GM21723 (cell line): Measurements from ENCODE around the gene FAM210B.
"Not testable (repeated sequence)": the region's sequence is repeated elsewhere in the genome, so short reads cannot be mapped to it uniquely, and the experiment has no call there.

Experiments
- ATAC-seq: cut with Tn5 transposase; IDR thresholded peaks from one replicate; pipeline ENCODE4 v1.9.1; 2021; ENCODE audit warnings: mild to moderate bottlenecking, moderate library complexity; ENCODE audit not compliant: unreplicated experiment

Gene FAM210B

GRCh38 chr20:56360133-56360907, 1.5 kb downstream of the FAM210B start:
- ATAC-seq, result no peak

DNA sequence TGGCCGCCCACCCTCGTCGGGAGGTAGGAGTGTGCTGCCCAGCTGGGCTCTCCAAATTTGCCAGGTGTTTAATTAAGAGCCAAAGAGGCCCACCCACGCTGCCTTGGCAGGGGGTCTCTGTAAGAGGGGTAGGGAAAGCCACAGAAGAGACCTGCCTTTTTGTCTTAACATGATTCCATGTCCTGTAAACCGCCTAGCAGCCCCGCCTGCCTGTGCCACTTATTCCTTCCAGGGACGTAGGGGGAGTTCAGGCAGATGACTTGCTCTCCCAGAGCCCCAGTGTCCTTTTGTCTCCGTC, 2.1 kb downstream of the FAM210B start:
- no peak for ATAC-seq

- no peak for ATAC-seq
Observed at GRCh38 chr20:56361900-56362299, 3.1 kb downstream of the FAM210B start.

GRCh38 chr20:56362833-56363413, 4.1 kb downstream of the FAM210B start:
- ATAC-seq, result no peak

DNA sequence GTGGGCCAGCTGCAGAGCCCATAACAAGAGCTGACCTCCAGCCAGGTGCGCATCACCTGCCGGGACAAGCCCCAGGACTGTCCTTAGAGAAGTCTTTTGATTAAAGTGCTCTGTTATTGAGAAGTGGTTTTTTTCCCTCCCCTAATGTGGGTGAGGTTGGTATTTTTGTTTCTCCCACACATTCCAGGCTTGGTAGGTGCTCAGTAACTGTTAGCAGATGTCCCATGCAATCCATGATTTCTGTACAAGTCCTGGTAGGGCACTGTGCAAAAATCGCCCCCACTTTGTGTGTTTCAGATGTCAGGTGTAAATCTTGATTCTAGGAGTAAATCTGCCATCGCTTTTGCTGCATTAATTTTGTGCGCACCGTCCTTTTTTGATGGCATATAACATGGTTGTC, 4.7 kb downstream of the FAM210B start:
- ATAC-seq, result no peak

DNA sequence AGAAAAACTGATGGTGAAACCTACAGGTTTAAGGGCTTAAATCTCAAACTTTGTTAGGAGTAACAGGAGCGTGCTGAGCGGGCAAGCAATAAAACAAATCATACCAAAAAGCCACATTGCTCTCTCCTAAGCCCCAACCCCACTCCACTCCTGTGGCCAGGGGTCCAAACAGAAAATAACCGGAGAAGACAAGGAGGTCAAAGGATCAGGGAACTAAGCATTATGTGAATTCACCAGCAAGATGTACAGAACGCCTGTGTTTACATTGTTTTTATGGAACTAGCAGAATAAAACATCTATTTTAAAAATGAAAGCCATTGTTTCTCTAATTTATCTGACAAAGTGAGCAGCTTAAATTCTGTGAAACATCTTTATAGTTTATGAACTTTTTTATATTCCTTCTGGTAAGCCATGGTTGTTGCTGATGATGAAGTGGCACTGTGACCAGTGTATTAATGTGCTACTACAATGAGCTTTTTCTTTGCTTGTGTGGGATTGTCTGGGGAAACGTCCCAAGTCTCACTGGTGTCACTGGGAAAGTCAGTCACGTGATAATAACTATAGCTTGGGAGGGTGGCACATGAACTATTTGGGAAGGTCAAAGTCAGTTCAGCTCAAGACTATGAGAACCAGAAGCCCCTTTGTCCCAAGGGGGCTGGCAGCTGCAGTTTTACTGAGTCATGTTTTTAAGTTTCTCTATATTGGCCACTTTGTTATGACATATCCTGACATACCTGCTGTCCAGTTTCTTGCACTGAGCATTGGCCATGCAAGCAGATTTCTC, 9.8 kb downstream of the FAM210B start:
- ATAC-seq, result no peak

- no peak for ATAC-seq
Observed at GRCh38 chr20:56369179-56369578, 10.4 kb downstream of the FAM210B start.

GRCh38 chr20:56371977-56372376, 13.2 kb downstream of the FAM210B start:
- no peak for ATAC-seq

- no peak for ATAC-seq
Observed at GRCh38 chr20:56372850-56373249, 14.1 kb downstream of the FAM210B start.

GRCh38 chr20:56373942-56374341, 15.2 kb downstream of the FAM210B start:
- ATAC-seq, result no peak

DNA sequence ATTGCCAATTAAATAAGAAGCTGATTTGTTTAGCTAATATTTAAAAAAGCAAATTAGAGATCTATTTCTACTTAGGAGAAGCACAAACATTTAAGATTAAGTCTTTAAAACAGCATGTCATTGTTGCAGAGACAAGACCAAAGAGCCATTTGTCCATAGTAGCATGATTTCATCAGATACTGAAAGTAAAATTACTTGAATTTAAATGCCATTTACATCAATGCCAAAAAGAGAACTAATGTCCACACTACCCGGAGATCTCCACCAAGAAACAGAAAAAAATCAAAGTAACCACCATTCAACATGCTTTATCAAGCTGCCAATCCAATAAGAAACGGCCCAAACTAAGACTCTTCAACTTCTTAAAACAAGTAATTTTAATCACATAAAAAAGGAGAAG, 17.6 kb downstream of the FAM210B start:
- ATAC-seq, result no peak

GRCh38 chr20:56378386-56378785, 19.6 kb downstream of the FAM210B start:
- ATAC-seq, result no peak

DNA sequence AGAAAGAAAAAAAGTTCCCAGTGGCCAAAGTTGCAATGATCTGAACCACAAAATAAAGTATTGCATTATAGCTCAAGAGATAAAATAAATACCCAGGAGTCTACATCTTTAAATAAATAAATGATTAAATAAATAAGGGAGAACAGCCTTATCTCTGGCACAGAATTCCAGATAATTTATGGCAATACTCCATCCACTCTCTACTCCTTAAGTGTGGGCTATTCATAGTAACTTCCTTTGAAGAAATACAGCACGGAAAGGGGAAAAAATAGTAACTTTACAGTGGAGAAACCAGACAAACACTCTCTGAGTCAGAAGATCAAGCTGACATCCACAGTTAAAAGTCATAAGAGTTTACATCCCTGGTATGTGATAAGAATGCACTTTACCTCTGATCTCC, 21.6 kb downstream of the FAM210B start:
- no peak for ATAC-seq

DNA sequence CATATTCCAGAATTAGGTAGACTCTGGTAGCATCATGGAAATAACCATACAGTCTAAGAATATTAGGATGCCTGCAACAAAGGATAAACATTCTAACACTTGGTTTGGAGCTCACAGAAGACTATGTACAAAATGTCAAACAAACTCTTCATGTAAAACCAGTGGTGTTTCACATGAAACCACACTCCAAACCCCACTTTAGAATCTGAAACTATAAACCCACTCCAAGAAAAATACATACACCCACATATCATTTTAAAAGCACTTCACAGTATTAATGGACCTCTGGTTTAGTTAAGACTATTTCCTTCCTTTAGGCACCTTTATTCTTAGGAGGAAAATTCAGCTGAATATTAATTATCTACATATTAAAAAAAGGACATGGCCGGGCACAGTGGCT, 22.7 kb downstream of the FAM210B start:
- ATAC-seq, result no peak

- no peak for ATAC-seq
Observed at GRCh38 chr20:56382696-56383095, 23.9 kb downstream of the FAM210B start.

- ATAC-seq, result no peak
Observed at GRCh38 chr20:56383334-56383733, 24.6 kb downstream of the FAM210B start.

DNA sequence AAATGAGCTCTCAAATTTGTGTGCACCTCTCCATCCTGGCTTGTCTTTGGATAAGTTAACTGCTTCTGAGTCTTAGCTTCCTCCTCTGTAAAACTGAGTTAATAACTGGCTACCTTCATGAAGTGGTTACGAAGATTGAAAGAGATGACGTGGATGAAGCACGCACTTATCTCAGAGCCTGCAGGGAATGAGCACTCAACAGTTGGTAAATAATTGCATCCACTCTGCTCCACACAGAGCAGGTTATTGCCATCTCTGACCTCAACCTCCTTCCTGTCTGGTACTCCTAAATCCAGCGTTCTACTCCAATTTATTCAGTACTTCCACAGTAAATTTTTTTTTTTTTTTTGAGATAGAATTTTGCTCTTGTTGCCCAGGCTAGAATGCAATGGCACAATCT, 26.4 kb downstream of the FAM210B start:
- no peak for ATAC-seq

DNA sequence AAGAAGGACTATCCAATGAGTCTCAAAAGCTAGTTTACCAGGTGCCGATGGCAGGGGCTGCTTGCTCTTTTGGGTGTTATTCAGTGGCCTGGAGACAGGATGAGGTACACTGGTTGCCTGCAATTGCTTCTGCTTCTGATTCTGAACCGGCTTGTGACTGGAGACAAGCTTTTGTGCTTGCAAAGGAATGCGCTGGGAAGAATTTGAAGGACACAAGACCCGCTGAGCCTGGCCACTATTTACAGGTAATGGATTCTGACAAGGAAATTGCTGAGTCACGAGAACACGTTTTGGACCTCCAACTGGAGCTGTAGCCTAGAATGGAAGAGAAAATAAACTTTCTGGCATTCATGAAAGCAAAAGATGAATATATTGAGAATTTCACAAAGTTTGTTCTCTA, 27.4 kb downstream of the FAM210B start:
- no peak for ATAC-seq

DNA sequence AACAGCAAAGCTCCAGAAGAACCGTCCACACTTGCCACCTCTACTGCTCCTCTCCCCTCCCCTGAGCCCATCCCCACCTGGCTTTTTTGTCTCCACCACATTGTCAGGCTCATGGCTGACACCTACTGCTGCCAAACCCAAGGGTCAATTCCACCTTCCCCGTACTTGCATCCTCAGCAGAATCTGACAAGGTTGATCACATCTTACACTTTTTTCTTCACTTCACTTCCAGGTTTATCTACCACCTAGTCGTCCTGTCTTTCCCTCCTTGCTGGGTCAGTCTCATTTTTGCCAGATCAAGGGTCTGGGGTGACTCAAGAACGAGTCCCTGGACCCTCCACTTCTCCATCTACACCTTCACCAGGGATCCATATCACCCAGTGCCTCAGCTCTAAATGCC, 30.1 kb downstream of the FAM210B start:
- ATAC-seq, result no peak

DNA sequence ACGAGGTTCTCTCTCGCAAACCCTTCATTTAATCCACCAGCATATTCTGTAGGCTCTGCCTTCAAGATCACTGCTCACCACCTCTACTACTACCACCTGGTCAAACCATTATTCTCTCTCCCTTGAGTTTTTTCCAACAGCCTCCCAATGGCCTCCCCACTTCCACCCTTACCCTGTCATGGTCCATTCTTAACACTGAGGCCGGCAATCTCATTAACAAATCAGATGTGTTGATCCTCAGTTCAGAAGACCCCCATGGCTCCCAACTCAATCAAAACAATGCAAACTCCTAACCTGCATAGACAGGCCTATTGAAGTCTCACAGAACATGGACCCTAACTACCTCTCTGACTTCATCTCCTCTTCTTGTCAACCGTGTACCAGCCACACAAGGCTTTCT, 31.0 kb downstream of the FAM210B start:
- ATAC-seq, result no peak

DNA sequence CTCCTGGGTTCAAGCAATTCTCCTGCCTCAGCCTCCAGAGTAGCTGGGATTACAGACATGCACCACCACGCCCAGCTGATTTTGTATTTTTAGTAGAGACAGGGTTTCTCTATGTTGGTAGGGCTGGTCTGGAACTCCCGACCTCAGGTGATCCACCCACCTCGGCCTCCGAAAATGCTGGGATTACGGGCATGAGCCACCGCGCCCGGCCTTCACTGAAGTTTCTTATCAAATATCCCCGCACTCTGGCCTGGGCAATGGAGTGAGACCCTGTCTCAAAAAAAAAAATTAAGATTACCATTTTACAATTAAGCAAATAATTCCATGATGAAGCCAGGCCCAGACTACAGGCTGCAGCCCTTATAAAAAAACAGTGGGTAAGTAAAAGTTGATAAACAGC, 31.6 kb downstream of the FAM210B start:
- ATAC-seq, result not testable (repeated sequence)

- ATAC-seq, result no peak
Observed at GRCh38 chr20:56391037-56391436, 32.3 kb downstream of the FAM210B start.
